Testis (tissue), 2 donors: ENCODE data around the gene BTD.

ENCODE experiments used
- POLR2A ChIP-seq: fragments of 450-650 bp; IDR thresholded peaks from one replicate; pipeline ENCODE4 v1.6.1; 2017; ENCODE audit warnings: antibody characterized with exemption, mild to moderate bottlenecking, moderate library complexity
- TF ChIP-seq, protein P1 (sequence below), 3 experiments: fragments of 450-650 bp in 2 of 3; fragments of 200-600 bp in 1 of 3; sonication (generic) in 1 of 3; IDR thresholded peaks; one replicate each; pipeline ENCODE4 v1.5.1; 2016 to 2019; ENCODE audit warnings: antibody characterized with exemption in 3 of 3, mild to moderate bottlenecking in 2 of 3, moderate library complexity in 1 of 3

DNA sequence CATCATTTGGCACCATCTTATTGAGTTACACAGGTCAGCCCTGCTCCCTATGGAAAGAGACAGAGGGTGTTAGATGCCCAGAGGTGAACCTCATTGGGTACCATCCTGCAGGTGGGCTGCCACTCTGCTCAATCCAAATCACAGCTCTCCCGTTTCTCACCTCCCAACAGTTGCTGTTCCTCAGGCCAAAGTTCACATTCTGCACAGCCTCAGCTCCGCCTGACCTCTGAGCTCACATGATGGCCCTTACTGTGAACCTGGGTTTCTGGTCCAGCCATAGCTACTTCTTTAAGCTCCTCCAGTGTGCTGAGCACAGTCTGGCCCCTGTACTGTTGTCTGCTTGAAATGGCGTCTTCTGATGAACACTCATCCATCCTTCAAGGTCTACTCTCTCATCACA, 47.8 kb downstream of the BTD start:
- TF ChIP-seq, protein P1, sequence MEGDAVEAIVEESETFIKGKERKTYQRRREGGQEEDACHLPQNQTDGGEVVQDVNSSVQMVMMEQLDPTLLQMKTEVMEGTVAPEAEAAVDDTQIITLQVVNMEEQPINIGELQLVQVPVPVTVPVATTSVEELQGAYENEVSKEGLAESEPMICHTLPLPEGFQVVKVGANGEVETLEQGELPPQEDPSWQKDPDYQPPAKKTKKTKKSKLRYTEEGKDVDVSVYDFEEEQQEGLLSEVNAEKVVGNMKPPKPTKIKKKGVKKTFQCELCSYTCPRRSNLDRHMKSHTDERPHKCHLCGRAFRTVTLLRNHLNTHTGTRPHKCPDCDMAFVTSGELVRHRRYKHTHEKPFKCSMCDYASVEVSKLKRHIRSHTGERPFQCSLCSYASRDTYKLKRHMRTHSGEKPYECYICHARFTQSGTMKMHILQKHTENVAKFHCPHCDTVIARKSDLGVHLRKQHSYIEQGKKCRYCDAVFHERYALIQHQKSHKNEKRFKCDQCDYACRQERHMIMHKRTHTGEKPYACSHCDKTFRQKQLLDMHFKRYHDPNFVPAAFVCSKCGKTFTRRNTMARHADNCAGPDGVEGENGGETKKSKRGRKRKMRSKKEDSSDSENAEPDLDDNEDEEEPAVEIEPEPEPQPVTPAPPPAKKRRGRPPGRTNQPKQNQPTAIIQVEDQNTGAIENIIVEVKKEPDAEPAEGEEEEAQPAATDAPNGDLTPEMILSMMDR (IDR thresholded peaks at IDR 0.05): no peak
- TF ChIP-seq POLR2A: no peak
